ENCODE measurements around the gene TCF20. TPM values are rescaled to one million over a fixed set of nuclear protein-coding genes. Genes with fewer than 3 reads are reported as not detected.

The TCF20 gene
- total and polyA plus RNA-seq, 2 donors from 2014 or later = 6.1 to 63.6 TPM

GRCh38 chr22:42256220-42256619 lies 14.2 kb downstream of the TCF20 start:
- no peak for TF ChIP-seq CTCF (IDR thresholded peaks at IDR 0.05; ENCODE audit: borderline replicate concordance, extremely low read depth, insufficient read depth)
- H3K27ac ChIP-seq (ENCODE audit: low read depth in 2 of 2, low read length in 2 of 2) = no peak overlapping the region
- no peak overlapping the region for H3K4me3 ChIP-seq (ENCODE audit: low read length in 3 of 3)
- FAIRE-seq (no peak), DNase-seq (no peak)
- intact Hi-C loops (cut with DNase I) = no loop called here
- no peaks in the 10 kb centered on the region for H3K9me3 ChIP-seq (ENCODE audit: control insufficient read depth in 2 of 3, insufficient read depth in 1 of 3, low read length in 3 of 3)
- no peaks in the 10 kb centered on the region for H3K27me3 ChIP-seq (ENCODE audit: control insufficient read depth, insufficient read depth, low read length)
- no peak overlapping the region for H3K9ac ChIP-seq (ENCODE audit: low read length in 3 of 3)
- H3K4me1 ChIP-seq (ENCODE audit: control insufficient read depth in 2 of 3, insufficient read depth in 2 of 3, low read depth in 1 of 3, low read length in 3 of 3) = peaks cover 0 to 4% (median 2%) of the 10 kb centered on the region in 3 donors
- H3K36me3 ChIP-seq (ENCODE audit: control insufficient read depth in 2 of 3, insufficient read depth in 3 of 3, low read length in 3 of 3) = no peaks in the 10 kb centered on the region

DNA sequence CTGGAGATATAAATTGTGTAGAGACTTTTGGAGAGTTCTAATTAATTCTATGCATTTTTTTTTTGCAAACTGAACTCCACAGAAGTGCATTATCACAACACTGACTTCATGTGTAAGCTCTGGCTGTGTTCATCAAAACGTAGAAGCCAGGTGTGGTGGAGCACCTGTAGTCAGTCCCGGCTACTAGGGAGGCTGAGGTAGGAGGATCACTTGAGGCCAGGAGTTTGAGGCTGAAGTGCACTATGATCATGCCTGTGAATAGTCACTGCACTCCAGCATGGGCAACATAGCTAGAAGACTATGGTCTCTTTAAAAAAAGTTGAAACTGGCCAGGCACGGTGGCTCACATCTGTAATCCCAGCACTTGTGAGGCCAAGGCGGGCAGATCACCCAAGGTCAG lies 20.6 kb downstream of the TCF20 start:
- no peak overlapping the region for H3K27ac ChIP-seq (ENCODE audit: low read depth in 2 of 2, low read length in 2 of 2)
- H3K4me3 ChIP-seq (ENCODE audit: low read length in 3 of 3) = no peak overlapping the region
- intact Hi-C loops (cut with DNase I) = no loop called here
- no peaks in the 10 kb centered on the region for H3K36me3 ChIP-seq (ENCODE audit: control insufficient read depth in 2 of 3, insufficient read depth in 3 of 3, low read length in 3 of 3)
- no peak for DNase-seq
- H3K9me3 ChIP-seq (ENCODE audit: control insufficient read depth in 2 of 3, insufficient read depth in 1 of 3, low read length in 3 of 3) = no peaks in the 10 kb centered on the region
- no peak for TF ChIP-seq CTCF (IDR thresholded peaks at IDR 0.05; ENCODE audit: borderline replicate concordance, extremely low read depth, insufficient read depth)
- peaks cover 0 to 4% (median 2%) of the 10 kb centered on the region in 3 donors for H3K4me1 ChIP-seq (ENCODE audit: control insufficient read depth in 2 of 3, insufficient read depth in 2 of 3, low read depth in 1 of 3, low read length in 3 of 3)
- no peaks in the 10 kb centered on the region for H3K27me3 ChIP-seq (ENCODE audit: control insufficient read depth, insufficient read depth, low read length)
- FAIRE-seq = no peak
- H3K9ac ChIP-seq (ENCODE audit: low read length in 3 of 3) = no peak overlapping the region

- H3K4me3 ChIP-seq (ENCODE audit: low read length in 3 of 3) = no peak overlapping the region
- intact Hi-C loops (cut with DNase I) = no loop called here
- no peaks in the 10 kb centered on the region for H3K9me3 ChIP-seq (ENCODE audit: control insufficient read depth in 2 of 3, insufficient read depth in 1 of 3, low read length in 3 of 3)
- H3K4me1 ChIP-seq (ENCODE audit: control insufficient read depth in 2 of 3, insufficient read depth in 2 of 3, low read depth in 1 of 3, low read length in 3 of 3) = peaks cover 0 to 4% (median 0%) of the 10 kb centered on the region in 3 donors
- no peak for TF ChIP-seq CTCF (IDR thresholded peaks at IDR 0.05; ENCODE audit: borderline replicate concordance, extremely low read depth, insufficient read depth)
- DNase-seq (no peak), FAIRE-seq (no peak)
- no peaks in the 10 kb centered on the region for H3K36me3 ChIP-seq (ENCODE audit: control insufficient read depth in 2 of 3, insufficient read depth in 3 of 3, low read length in 3 of 3)
- no peaks in the 10 kb centered on the region for H3K27me3 ChIP-seq (ENCODE audit: control insufficient read depth, insufficient read depth, low read length)
- no peak overlapping the region for H3K9ac ChIP-seq (ENCODE audit: low read length in 3 of 3)
- H3K27ac ChIP-seq (ENCODE audit: low read depth in 2 of 2, low read length in 2 of 2) = no peak overlapping the region
Observed at GRCh38 chr22:42248995-42249394, 21.5 kb downstream of the TCF20 start.

GRCh38 chr22:42247596-42247995 lies 22.9 kb downstream of the TCF20 start:
- Histone ChIP-seq H3K9ac (ENCODE audit: low read length in 3 of 3) (no peak overlapping the region), H3K4me3 (ENCODE audit: low read length in 3 of 3) (no peak overlapping the region), H3K9me3 (ENCODE audit: control insufficient read depth in 2 of 3, insufficient read depth in 1 of 3, low read length in 3 of 3) (no peaks in the 10 kb centered on the region), H3K27ac (ENCODE audit: low read depth in 2 of 2, low read length in 2 of 2) (no peak overlapping the region), H3K27me3 (ENCODE audit: control insufficient read depth, insufficient read depth, low read length) (no peaks in the 10 kb centered on the region), H3K4me1 (ENCODE audit: control insufficient read depth in 2 of 3, insufficient read depth in 2 of 3, low read depth in 1 of 3, low read length in 3 of 3) (peaks cover 0 to 4% (median 2%) of the 10 kb centered on the region in 3 donors), H3K36me3 (ENCODE audit: control insufficient read depth in 2 of 3, insufficient read depth in 3 of 3, low read length in 3 of 3) (no peaks in the 10 kb centered on the region)
- no peak for DNase-seq
- TF ChIP-seq CTCF (IDR thresholded peaks at IDR 0.05; ENCODE audit: borderline replicate concordance, extremely low read depth, insufficient read depth) = no peak
- no peak for FAIRE-seq
- intact Hi-C loops (cut with DNase I) = no loop called here
